Upper lobe of right lung (tissue), 1 donor: ENCODE results near the gene RAMP3. TPM values are rescaled to one million over a fixed set of nuclear protein-coding genes. Genes with fewer than 3 reads are reported as not detected.

ENCODE experiments used
- ATAC-seq: fragments of 200-7000 bp; cut with Tn5 transposase; one replicate; pipeline ENCODE4 v1.9.1; 2020; ENCODE audit warnings: mild to moderate bottlenecking, moderate library complexity
- DNase-seq: peaks from one replicate; pipeline ENCODE4 v3.0.0-alpha.2; 2020
- H3K27ac ChIP-seq: fragments of 200-600 bp; one replicate; pipeline ENCODE4 v1.8.0; 2022
- H3K27me3 ChIP-seq: fragments of 200-600 bp; one replicate; pipeline ENCODE4 v1.8.0; 2022; ENCODE audit warnings: mild to moderate bottlenecking
- H3K36me3 ChIP-seq: fragments of 200-600 bp; one replicate; pipeline ENCODE4 v1.8.0; 2022
- H3K4me1 ChIP-seq: fragments of 200-600 bp; one replicate; pipeline ENCODE4 v1.8.0; 2022
- H3K4me3 ChIP-seq: fragments of 200-600 bp; one replicate; pipeline ENCODE4 v1.8.0; 2022; ENCODE audit warnings: mild to moderate bottlenecking
- H3K9me3 ChIP-seq: fragments of 200-600 bp; one replicate; pipeline ENCODE4 v1.8.0; 2022
- intact Hi-C: fragments of 100-400 bp; cut with DNase I; formaldehyde crosslinking; loops from one replicate; pipeline ENCODE4 v1.11.0; 2022
- total RNA-seq: library from RNA; stranded (reverse); fragmentation: NEBNext Ultra II Directional; extraction: Animal tissue kit (Norgen Biotek cat#: 25700); gene quantifications from one replicate; pipeline ENCODE4 v1.2.1, GENCODE V29; 2021
- TF ChIP-seq, protein P1 (sequence below): fragments of 200-600 bp; IDR thresholded peaks from one replicate; pipeline ENCODE4 v1.8.0; 2022; ENCODE audit warnings: antibody characterized with exemption
- donor health status: DM: no; HTN: yes; CAD: no; lungs with severe emphysema.

Gene RAMP3
- total RNA-seq, 1 donor from 2014 or later: 255 TPM

DNA sequence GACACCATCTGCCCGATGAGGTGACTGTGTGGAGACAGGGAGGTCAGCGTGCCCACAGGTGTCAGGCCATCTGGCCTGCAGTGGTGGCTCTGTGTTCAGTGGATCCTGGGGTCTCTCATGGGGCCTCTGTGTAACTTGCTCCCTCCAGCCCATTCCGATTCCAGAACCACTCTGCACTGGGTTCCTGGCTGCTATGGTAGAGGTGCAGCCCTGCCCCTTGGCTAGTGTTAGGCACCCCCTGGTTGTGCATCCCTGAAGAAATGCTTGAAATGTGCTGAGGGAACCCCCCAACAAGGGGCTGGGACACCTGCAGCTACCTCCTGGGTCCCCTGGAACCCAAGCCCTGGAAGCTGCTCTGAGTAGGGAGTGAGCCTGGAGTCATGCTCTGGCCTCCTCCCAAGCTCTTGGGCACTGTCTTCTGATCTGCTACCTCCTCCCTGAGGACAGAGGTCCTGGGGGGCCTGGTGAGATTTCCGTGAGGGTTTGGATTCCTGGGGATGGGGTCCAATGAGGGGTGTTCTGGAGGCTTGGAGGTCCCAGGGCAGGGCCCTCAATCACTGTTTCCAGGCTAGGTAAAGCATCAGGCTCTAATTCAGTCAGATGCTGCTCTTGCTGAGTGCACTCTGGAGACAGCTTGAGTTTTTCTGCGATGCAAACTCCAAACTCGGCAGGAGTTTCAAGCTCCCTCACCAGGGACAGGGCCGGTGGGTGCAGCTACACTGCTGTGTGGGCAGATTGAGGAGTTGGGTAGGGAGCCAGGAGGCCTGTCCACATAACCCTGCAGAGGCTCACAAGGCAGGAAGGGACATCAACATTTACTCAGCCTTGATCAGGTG is 27.7 kb downstream of the RAMP3 start:
- Histone ChIP-seq H3K4me1 (no peaks in the 10 kb centered on the region), H3K27ac (no peak overlapping the region), H3K9me3 (no peaks in the 10 kb centered on the region), H3K27me3 (no peaks in the 10 kb centered on the region), H3K36me3 (no peaks in the 10 kb centered on the region), H3K4me3 (no peak overlapping the region)
- TF ChIP-seq, protein P1, sequence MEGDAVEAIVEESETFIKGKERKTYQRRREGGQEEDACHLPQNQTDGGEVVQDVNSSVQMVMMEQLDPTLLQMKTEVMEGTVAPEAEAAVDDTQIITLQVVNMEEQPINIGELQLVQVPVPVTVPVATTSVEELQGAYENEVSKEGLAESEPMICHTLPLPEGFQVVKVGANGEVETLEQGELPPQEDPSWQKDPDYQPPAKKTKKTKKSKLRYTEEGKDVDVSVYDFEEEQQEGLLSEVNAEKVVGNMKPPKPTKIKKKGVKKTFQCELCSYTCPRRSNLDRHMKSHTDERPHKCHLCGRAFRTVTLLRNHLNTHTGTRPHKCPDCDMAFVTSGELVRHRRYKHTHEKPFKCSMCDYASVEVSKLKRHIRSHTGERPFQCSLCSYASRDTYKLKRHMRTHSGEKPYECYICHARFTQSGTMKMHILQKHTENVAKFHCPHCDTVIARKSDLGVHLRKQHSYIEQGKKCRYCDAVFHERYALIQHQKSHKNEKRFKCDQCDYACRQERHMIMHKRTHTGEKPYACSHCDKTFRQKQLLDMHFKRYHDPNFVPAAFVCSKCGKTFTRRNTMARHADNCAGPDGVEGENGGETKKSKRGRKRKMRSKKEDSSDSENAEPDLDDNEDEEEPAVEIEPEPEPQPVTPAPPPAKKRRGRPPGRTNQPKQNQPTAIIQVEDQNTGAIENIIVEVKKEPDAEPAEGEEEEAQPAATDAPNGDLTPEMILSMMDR: no peak
- DNase-seq (peak; percentile 28), ATAC-seq (no peak)
- intact Hi-C loops: no loop called here

DNA sequence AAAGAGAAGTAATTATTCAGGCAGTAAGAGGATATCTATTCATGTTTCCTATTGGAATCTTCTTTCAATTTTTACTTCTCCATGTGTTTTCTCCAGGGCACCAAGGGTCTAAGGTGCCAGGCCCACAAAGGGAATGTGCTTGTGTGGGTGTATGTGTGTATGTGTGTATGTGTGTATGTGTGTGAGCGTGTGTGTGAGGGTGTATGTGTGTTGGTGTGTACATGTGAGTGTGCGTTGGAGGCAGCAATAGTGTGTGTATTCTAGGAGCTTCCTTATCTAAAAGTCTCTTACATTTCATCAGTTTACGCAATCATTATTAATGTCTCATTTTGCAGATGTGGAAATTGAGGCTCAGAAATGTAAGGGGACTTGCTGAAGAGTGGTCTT is 28.3 kb downstream of the RAMP3 start:
- no peak overlapping the region for H3K4me3 ChIP-seq
- H3K27me3 ChIP-seq: no peaks in the 10 kb centered on the region
- H3K36me3 ChIP-seq: no peaks in the 10 kb centered on the region
- TF ChIP-seq, protein P1: no peak
- no peak for DNase-seq
- no peak overlapping the region for H3K27ac ChIP-seq
- ATAC-seq: no peak
- no peaks in the 10 kb centered on the region for H3K4me1 ChIP-seq
- H3K9me3 ChIP-seq: no peaks in the 10 kb centered on the region
- intact Hi-C loops: no loop called here

DNA sequence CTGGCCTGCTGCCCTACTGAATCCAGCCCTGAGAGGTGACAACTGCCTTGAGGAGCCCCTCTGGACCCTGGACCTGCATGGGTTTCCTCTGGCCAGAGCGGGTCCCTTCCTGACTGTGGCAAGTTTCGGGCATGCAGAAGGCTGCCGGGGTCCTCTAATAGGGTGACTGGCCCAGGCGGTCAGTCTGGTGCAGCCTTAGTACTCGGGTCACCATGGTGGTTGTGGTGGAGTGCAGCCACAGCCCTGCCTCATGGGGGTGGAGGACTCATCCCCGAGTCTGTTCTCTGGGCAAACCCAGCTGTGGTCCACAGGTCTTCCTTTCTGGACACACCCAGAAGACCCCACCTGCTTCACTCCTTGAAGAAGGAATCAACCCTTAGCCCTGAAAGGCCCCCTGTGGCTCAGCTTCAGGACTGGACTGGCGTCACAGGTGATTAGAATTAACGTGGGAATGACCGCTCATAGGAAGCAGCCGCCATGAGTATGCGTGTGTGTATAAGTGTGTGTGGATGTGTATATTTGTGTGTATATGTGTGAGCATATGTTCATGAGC is 28.7 kb downstream of the RAMP3 start:
- TF ChIP-seq, protein P1: no peak
- H3K9me3 ChIP-seq: no peaks in the 10 kb centered on the region
- intact Hi-C loops: no loop called here
- no peak for ATAC-seq
- H3K4me1 ChIP-seq: no peaks in the 10 kb centered on the region
- no peaks in the 10 kb centered on the region for H3K27me3 ChIP-seq
- no peak overlapping the region for H3K27ac ChIP-seq
- H3K36me3 ChIP-seq: no peaks in the 10 kb centered on the region
- H3K4me3 ChIP-seq: no peak overlapping the region
- DNase-seq: peak; percentile 57

DNA sequence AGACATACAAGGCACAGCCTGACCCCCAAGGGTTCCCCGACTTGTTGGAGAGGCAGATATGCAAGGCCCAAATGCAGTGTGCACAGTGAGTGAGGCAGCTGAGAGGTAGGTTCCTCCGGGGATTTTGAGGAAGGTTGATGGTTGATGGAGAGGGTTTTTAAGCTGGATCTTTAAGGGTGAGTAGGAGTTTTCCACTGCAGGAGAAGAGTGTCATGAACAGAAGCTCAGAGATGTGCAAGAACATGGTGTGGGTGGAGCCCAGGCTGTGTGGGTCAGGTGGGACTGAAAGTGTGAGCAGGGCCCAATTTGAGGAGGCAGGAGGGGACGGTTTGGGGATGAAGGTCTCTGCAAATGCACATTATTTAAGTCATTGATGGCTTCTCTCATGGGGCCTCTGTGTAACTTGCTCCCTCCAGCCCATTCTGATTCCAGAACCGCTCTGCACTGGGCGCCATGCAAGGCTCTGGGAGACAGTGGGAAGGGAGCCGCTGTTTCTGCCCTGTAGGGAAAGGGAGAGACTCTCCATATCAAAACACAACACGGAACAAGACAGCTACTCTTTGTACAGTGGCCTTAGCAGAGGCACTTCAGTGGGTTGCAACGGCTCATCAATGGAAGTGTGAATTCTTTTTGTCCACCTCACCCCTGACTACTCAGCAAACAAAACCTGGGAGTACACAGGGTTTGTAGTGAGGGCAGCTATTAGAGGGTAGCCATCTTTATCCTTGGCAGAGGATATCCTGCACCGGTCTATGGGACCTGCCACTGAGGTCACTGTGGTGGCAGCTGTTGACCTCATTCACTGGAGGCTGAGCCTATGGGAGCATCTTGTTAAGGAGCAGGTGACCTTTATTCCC is 29.7 kb downstream of the RAMP3 start:
- Histone ChIP-seq H3K9me3 (no peaks in the 10 kb centered on the region), H3K4me3 (no peak overlapping the region), H3K27me3 (no peaks in the 10 kb centered on the region), H3K36me3 (no peaks in the 10 kb centered on the region), H3K4me1 (no peaks in the 10 kb centered on the region), H3K27ac (no peak overlapping the region)
- intact Hi-C loops: no loop called here
- peak; percentile 13 for DNase-seq
- TF ChIP-seq, protein P1: no peak
- ATAC-seq: no peak

DNA sequence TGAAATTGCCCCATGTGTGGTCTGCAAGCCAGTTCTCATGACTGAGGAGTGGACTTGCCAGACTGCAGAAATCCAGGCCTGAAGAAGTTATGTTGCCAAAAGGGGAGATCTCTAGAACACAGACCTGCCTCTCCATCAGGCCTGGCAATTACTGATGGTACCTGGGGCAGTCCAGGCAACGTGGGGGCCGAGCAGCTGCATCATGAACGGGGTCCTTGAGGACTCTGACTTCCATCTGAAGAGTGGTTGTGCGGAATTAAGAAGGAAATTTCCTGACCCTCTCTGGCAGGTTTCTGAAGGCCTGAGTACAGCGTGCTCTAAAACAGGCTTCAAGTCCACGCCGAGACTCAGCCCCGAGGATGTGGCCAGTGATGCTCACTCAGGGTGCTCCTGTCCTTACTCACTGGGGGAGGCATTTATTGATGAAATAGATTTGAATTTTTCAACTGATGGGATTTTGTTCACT is 30.4 kb downstream of the RAMP3 start:
- DNase-seq (peak; percentile 16), ATAC-seq (no peak)
- H3K9me3 ChIP-seq: no peaks in the 10 kb centered on the region
- intact Hi-C loops: no loop called here
- H3K27me3 ChIP-seq: no peaks in the 10 kb centered on the region
- H3K36me3 ChIP-seq: no peaks in the 10 kb centered on the region
- H3K27ac ChIP-seq: no peak overlapping the region
- no peaks in the 10 kb centered on the region for H3K4me1 ChIP-seq
- no peak overlapping the region for H3K4me3 ChIP-seq
- TF ChIP-seq, protein P1: no peak
